Activated naive CD4-positive, alpha-beta T cell treated with anti-CD3 and anti-CD28 coated beads, Interleukin-2, amount 50 U/mL, for 16 hours (primary cell): ENCODE results near the gene TRIM14.
A peak's percentile ranks its signal among the peaks of the same experiment; 100 is the strongest.
"Not testable (repeated sequence)": the region's sequence is repeated elsewhere in the genome, so short reads cannot be mapped to it uniquely, and the experiment has no call there.

Experiments
- DNase-seq: peaks from one replicate; pipeline ENCODE4 v3.0.0-alpha.2; 2020

The TRIM14 gene

GRCh38 chr9:98043915-98044314 is 75.1 kb downstream of the TRIM14 start:
- no peak for DNase-seq

GRCh38 chr9:98040212-98040611 is 78.8 kb downstream of the TRIM14 start:
- DNase-seq, result no peak

GRCh38 chr9:98039607-98040017 is 79.4 kb downstream of the TRIM14 start:
- no peak for DNase-seq

- no peak for DNase-seq
Observed at GRCh38 chr9:98038958-98039357, 80.1 kb downstream of the TRIM14 start.

GRCh38 chr9:98037357-98037756 is 81.7 kb downstream of the TRIM14 start:
- no peak for DNase-seq

- DNase-seq, result peak; percentile 90
Observed at GRCh38 chr9:98034593-98035546, 84.2 kb downstream of the TRIM14 start.

- DNase-seq, result no peak
Observed at GRCh38 chr9:98031935-98032334, 87.1 kb downstream of the TRIM14 start.

- DNase-seq, result no peak
Observed at GRCh38 chr9:98031169-98031568, 87.9 kb downstream of the TRIM14 start.

GRCh38 chr9:98024702-98025101 is 94.3 kb downstream of the TRIM14 start:
- no peak for DNase-seq

- no peak for DNase-seq
Observed at GRCh38 chr9:98022447-98022846, 96.6 kb downstream of the TRIM14 start.

GRCh38 chr9:98021306-98022040 is 97.5 kb downstream of the TRIM14 start:
- no peak for DNase-seq

GRCh38 chr9:98020476-98021145 is 98.4 kb downstream of the TRIM14 start:
- DNase-seq, result no peak

GRCh38 chr9:98019869-98020268 is 99.2 kb downstream of the TRIM14 start:
- not testable (repeated sequence) for DNase-seq
